Measurements from ENCODE around the gene TMEM150C.
"Not testable (repeated sequence)": the region's sequence is repeated elsewhere in the genome, so short reads cannot be mapped to it uniquely, and the experiment has no call there.

TMEM150C gene

DNA sequence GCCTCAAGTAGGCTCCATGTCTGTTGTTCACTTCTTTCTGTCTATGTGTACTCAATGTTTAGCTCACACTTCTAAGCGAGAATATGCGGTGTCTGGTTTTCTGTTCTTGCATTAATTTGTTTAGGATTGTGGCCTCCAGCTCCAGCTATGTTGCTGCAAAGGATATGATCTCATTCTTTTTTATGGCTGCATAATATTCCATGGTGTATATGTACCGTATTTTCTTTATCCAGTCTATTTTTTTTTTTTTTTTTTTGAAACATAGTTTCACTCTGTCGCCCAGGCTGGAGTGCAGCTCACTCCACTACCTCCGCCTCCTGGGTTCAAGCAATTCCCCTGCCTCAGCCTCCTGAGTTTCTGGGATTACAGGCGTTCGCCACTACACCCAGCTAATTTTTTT is 5.7 kb upstream of the TMEM150C start:
- no peak for DNase-seq

DNA sequence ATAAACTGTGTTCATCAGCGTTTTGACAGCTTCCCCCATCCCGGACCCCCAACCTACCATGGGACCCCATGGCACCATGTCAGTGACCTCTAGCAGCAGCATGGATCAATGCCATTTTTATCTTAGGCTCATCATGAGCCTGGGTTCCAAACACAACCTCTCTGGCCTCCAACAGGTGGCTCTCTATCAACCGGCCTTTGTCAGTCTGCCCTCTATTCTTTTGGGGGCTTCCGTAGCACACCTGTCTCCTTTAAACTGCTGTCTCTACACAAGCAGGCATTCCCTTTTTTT is 721 bp upstream of the TMEM150C start:
- DNase-seq = no peak

DNA sequence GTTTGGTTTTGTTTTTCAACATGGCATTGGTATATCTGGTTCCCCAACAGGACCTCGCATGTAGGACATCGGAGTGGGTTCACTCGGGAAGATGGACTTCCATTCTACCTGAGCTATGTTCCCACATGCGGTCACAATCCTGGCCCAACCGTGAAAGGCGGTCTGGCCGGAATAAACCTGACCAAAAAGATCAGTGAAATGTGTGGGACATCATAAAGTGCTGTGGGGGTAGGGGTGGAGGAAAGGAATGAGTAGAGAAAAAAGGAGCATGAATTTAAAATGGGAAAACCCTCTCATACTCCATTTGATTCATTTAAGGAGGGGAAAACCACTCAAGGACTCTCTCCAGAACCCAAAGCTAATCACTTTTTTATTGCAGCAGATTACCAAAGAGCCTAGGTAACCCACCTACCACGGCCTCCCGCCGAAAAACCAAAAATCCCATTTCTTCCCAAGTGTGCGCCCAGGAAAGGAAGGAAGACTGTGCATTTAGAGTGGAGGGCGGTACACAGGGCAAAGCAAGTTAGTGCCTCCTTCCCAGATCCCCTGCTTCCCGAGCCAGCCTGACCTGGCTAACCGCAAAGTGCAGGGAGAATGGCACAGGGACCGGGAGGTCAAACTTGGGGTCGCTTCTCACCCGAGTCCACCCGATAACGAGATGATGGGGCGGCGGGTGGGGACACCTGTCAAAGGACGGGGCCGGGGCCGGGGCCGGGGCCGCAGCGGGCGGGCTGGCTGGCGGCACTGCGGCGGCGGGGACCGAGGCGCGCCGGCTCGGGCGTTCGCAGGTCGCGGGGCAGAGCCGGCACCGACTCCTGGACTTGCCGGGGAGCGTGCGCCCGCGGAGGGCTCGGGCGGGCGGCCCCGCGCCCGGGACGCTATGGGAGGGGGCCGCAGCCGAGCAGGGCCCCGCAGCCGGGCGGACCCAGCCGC is 669 bp downstream of the TMEM150C start:
- no peak for DNase-seq

DNA sequence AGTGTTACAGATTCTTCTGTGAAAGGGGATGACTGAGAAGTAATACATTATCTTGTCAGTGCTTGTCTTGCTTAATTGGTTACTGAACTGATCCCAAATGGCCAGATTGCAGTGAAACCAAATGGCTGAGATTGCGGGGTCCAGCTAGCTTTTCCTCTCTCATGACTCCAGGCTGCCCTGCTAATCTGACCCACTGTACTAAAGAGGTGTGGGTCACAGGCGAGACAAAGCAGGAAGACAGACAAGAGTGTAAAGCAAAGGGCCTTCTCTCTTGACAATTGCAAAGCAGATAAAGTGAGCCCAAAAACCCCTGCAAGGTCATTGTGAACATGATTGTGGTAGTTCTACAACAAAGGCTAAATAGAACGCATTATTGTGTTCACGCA is 2.1 kb downstream of the TMEM150C start:
- no peak for DNase-seq

DNA sequence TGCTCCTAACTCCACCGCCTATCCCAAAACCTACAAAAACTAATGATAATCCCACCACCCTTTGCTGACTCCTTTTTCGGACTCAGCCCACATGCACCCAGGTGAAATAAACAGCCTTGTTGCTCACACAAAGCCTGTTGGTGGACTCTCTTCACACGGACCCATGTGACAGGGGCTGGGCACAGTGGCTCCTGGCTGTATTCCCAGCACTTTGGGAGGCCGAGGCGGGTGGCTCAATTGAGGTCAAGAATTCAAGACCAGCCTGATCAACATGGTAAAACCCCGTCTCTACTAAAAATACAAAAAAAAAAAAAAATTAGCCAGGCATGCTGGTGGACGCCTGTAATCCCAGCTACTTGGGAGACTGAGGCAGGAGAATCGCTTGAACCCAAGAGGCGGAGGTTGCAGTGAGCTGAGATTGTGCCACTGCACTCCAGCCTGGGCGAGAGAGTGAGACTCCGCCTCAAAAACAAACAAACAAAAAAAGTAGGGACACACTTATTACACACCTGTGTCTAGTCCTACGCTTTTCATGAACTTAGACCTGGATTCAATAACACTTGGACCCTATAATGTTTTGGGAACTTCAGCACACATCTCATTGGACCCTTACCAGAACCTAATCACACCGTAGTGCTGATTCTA is 2.6 kb downstream of the TMEM150C start:
- DNase-seq = not testable (repeated sequence)

DNA sequence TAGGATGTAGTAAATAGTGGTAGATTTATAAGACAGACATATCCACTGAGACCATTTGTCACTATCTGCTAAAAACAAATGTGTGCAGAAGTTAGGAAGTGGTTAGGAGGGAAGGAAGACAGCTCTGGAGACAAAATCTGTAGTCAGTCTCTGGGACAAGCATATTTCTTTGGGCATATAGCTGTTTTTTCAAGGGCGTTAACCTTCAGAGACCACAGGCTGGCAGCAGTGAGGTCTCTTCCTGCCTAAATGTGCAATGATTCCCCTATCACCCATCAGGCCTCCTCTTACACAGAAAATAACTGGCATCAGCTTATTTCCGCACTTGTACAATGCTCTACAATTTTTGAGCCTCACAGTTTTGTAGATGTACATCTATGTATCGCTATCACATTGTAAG is 6.5 kb downstream of the TMEM150C start:
- no peak for DNase-seq

DNA sequence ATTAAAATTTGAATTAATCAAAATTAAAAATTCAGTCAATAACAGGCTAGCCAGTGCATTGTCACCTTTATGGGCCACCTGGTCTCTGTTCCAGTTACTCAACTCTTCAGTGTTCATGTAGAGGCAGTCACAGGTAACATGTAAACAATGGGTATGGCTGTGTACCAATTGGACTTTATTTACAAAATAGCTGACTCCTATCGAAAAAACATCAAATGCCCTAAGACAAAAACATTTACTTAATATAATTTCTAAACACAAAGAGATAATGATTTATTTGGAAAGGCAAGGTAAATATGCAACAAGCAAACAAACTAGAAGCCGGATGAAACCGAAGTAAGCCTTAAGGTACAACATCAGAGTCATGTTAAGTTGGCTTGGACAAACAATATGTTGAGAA is 8.8 kb downstream of the TMEM150C start:
- DNase-seq = no peak

DNA sequence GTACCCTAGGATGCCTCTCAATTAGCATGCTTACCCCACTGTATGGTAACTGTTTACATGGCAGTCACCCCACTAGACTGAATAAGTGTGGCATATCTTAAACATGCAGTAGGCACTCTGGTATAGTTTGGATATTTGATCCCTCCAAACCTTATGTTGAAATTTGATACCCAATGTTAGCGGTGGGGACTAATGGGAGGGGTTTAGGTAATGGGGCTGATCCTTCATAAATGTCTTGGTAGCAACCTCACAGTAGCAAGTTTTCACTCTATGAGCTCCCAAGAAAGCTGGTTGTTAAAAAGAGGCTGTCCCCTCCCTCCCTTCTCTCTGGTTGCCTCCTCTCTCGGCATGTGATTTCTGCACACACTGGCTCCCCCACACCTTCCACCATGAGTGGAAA is 10.1 kb downstream of the TMEM150C start:
- DNase-seq = no peak

DNA sequence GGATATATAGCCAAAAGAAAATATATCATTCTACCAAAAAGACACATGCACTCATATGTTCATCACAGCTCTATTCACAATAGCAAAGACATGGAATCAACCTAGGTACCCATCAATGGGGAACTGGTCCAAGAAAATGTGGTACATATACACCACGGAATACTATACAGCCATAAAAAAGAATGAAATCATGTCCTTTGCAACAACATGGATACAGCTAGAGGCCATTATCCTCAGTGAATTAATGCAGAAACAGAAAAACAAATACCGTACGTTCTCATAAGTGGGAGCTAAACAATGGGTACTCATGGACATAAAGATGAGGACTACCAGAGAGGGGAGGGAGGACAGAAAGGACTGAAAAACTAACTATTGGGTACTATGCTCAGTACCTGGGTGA is 13.9 kb downstream of the TMEM150C start:
- not testable (repeated sequence) for DNase-seq

DNA sequence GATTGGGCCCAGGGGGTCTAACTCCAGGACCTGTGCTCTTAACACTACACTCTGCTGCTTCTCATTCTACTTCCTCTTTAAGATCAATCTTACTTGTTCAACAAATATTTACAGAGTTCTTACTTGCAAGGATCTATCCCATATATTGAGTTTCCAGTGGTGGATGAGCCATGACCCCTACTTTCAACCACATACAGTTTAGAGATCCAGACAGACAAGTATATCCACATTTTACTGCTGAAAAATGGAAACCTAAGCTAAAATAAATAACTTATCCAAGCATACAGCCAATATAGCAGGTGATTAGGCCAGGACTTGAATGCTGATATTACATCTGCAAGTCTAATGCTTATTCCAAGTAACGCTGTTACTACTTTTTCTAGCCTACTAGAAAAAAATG is 18.7 kb downstream of the TMEM150C start:
- DNase-seq = no peak

DNA sequence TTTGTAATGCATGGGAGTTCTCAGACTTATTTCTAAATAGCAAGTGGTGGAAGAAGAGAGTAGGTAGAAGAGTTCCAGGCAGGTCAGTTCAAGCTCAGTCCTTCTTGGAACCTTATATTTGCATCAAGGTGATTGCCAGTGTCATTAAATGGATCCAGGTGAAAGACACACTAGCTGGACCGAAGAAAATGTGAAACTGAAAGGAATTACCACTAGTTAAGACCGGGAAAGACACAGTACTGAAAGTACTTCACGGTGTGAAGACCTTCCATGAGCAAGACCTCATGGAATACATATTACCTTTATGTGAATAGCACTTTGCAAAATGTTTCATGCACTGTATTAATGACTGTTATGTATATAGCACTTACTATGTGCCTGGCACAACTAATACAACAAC is 19.1 kb downstream of the TMEM150C start:
- DNase-seq = no peak

DNA sequence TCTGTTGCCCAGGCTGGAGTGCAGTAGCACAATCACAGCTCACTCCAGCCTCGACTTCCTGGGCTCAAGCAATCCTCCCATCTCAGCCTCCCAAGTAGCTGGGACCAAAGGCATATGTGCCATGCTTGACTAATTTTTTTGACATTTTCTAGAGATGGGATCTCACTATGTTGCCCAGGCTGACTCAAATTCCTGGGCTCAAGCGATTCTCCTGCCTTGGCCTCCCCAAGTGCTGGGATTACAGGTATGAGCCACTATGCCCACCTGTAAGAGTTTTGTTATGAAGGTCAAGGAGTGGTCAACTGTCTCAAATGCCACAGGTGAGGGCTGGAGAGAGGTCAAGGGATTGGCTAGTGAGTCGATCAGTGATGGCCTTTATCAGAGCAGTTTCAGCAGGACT is 32.5 kb downstream of the TMEM150C start:
- no peak for DNase-seq

DNA sequence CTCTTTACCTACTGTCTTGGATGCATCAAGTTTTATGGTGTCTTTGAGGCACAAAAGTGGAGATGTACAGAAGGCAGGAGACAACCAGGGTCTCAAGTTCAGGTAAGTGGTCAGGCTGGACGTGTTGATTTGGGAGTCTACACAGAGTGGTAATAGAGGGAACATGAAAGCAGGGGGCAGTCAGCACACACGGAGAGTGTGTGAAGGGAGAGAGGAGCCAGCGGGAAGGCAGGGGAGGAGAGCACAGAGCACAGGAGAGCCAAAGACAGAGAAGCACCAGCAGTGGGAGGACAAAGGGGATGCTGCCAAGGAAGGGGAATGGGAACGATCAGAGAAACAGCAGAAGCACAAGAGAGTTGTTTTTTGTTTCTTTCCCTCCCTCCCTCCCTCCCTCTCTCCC is 32.9 kb downstream of the TMEM150C start:
- DNase-seq = no peak

DNA sequence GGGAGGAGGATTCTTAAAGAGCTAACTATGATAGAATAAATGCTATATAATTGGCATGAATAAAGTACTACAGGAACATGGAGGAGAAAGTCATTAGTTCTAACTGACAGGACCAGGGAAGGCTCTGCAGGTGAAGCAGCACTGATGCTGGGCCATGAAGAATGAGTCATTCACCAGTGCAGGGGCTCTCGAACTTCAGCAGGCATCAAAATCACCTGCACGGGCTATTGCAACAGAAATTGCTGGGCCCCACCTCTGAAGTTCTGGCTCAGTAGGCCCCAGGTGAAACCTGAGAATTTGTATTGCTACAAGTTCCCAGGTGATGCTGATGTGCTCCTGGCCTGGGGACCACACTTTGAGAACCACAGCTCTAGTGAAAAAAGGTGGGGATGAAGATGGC is 33.7 kb downstream of the TMEM150C start:
- DNase-seq = no peak

DNA sequence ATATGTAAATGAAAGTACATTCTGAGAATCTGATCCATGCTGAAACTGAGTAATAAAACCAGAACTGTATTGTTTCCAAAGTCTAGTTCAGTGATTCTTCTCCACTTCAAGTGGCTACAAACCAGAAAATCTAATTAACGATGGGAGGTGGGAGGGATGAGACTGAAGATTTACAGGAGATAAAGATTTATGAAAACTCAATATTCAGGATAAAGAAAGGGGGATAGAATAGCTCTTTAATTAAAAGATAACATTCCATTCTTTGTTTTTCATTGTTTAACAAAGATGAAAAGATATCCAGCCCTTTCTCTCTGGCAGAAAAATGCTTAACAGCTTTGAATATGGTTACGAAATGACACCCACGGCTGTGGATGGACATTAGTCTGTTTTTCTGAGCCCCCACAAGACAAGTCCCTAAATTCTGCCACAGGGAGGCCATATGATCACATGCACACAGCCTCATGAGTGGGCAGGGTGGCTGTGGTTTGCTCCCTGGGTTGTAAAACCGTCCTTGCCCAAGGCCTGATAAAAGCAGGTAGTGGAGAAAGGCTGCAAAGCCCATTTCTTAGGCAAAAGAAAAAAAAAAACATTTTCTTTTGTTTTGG is 36.4 kb downstream of the TMEM150C start:
- DNase-seq = no peak

DNA sequence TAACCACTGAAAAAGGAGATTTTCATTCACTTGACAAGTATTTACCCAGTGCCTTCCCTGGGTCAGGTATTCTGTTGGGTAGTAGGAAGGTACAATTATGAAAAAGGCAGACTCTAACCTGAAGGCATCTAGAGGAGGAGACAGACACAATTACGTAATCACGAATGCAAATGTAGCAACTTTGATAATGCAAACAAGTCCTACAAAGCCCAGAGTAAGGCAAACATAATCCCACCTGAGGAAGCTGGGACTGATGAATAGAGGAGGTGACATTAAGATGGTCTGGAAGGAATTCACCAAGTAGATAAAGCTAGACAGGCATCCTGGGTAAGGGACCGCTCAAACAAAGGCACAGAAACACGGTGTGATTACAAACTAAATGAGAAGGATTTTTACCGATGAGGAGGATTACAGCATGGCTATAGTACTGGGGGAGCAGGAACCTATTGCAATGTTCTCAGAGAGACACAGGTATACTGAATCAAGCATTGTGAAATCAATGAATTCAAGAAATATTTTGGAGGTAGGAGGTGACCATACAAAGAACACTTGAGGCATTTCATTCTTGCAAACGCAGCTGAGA is 37.1 kb downstream of the TMEM150C start:
- no peak for DNase-seq

DNA sequence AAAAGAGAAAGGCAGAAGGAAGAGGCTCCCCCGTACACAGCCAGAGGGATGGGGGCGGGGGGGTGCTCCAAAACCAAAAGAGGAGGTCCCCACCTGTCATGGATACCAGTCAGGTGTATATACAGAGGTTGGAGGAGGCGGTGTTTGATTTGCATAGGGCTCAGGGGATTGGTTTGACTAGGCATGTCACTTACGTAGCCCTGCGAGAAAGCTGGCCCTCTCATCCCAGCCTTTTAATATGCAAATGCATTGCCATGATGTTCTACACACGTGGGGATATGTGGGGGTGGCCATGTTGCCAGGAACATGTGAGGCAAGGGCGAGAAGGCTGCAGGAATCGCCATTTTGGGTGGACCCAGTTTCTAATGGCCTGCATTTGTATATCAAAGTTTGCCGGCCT is 38.6 kb downstream of the TMEM150C start:
- no peak for DNase-seq

DNA sequence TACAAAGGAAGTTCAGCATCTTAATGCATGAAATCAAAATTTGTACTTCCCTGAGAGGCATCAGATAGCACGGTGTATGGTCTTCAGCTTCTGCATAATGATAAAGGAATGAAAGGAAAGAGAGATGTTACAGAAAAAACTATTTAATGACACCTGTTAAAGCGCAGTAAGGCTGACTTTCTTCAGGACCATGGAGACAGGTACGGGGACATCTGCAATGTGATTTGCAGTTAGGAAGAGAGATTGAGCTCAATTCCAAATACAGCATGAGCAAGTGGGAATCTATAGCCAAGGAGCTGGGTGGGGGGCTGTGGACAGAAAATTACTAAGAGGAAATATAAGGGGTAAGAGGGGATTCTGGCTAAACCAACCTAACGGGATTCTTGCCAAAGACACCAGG is 39.3 kb downstream of the TMEM150C start:
- no peak for DNase-seq

DNA sequence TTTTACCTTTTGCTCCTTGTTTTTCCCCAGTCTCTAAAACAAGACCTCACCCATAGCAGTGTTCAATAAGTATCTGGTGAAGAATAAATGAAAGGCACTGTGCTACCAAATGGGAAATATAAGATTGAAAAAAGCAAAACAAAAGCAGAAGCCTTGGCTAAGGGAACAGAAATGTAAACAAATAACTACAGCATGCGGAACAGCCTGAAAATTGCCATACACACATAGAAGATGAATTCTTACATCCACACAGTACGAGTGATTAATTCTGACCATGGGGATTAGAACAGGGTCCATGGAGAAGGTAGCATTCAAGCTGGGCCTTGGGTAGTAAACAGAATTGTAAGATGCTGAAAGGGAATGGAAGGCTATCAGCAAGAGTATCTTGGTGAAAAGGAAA is 40.5 kb downstream of the TMEM150C start:
- no peak for DNase-seq

DNA sequence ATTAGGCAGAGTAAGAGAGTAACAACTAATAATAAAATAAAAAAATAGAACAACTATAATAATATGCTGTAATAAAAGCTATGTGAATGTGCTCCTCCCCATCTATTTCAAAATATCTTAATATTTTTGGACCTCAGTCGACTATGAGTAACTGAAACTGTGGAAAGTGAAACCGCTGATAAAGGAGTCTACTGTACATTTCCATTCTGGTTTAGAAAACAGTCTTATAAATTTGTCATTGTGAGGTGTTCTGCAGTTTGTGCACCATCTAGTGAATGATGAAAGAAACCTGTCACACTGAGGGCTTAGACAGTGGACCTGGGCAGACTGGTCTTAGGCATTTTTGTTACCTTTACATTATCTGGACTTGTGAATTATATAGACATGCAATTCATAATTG is 42.0 kb downstream of the TMEM150C start:
- DNase-seq = no peak

DNA sequence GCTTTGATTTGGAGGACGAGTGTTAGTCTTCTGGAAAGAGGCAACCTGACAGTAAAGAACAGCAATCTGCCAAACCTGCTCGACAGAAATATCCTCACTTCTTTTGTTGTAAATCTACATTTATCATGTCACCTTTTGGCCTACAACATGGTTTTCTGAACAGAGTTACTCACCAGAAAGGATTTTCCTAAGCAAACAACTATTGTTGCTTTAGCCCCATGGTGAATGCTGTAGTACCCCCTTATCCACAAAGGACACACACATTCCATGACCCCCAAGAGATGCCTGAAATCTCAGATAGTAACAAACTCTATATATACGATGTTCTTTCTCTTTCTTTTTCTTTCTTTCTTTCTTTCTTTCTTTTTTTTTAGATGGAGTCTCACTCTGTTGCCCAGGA is 42.7 kb downstream of the TMEM150C start:
- no peak for DNase-seq

DNA sequence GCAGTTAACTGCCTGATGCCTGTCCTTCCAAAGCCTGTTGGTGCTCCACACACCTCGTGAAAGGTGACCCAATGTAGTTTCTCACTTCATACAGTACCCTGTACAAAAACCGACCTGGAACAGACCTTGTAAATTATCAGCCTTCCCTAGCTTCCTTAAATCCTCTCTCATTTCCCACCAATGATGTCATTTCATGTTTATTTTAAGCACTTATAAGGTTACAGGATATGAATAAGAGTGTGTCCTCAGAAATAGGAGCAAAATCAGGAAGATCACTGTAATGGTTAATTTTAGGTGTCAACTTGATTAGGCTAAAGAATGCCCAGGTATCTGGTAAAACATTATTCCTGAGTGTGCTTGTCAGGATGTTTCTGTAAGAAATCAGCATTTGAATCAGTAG is 44.7 kb downstream of the TMEM150C start:
- DNase-seq = no peak

DNA sequence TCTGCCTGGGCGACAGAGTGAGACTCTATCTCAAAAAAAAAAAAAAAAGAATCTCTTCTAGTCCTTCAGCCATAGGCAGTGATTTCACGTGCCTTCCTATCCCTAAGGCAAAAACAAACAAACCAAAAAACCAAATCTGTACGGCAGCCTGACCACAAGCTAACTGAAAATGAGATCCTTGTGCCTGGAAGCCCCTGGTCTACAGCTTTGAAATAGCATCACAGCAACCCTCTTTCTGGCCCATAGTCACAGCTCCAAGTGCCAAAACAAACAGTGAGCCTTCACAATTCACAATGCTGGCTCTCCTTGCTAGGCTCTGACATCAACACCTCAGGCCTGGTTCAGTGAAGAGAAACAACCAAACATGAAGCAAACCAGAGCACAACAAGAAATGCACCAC is 46.1 kb downstream of the TMEM150C start:
- DNase-seq = no peak

DNA sequence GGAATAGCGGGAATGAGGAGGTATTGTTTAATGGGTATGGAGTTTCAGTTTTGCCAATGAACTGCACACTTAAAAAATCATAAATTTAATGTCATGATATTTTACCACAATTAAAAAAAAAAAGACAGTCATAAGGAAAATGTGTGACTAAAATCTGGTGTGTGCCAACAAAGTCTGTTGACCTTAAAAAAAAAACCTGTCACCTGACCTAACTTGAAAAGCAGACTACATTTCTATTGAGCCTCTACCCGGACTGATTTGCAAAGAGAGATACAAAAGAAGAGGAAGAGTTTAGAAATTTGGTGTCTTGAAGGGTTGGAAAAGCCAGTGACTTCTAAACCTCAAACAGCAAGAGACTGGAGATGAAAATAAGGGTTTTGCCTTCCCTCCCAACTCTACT is 48.4 kb downstream of the TMEM150C start:
- no peak for DNase-seq
